SIG-M5 (cell line): ENCODE data around the gene MMP27.

Source experiments
- DNase-seq: peaks from one replicate; lab custom pipeline; 2025; lab: John Stamatoyannopoulos, UW

The MMP27 gene

GRCh38 chr11:102703826-102704493 is 1.6 kb downstream of the MMP27 start:
- DNase-seq = no peak

- DNase-seq = no peak
These were observed 10.4 kb downstream of the MMP27 start for GRCh38 chr11:102695201-102695600.

GRCh38 chr11:102685754-102686153 is 19.8 kb downstream of the MMP27 start:
- no peak for DNase-seq

DNA sequence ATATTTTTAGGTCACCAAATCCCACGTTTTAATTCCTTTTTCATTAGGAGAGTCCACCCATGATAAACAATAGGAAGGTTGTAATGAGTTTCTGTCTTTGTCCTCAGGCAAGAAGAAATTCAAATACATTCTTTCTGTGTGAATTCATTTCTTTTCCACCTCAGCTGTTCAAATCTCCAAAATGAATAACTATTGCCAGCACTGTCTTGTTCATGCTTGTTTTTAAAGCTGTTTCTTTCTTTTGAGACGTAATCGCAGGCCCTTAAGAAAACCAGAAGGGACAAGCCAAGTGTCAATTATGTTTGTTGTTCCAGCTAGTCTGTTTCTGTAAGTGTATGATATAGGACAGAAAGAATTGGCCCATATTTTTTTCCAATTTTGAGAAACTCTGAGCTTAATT is 20.2 kb downstream of the MMP27 start:
- no peak for DNase-seq

- DNase-seq = no peak
These were observed 22.3 kb downstream of the MMP27 start for GRCh38 chr11:102683277-102683676.

DNA sequence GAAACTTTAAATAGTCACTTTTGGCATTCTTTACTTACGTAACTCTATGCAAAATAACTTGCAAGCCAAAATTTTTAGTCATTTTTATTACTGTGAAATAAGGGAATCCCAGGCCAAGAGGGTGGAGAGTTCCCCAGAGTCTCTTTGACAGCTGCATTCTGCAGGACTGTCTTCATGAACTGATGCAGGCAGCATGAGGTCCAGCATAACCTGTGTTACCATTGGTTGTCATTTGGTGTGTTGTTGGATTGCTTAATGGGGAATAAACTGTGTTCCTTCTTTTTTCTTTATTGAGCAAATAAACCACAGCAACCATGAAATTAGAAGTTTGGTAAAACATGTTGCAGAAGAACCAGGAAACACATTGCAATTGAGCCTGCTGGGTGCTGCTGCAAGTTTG is 24.6 kb downstream of the MMP27 start:
- DNase-seq = no peak

DNA sequence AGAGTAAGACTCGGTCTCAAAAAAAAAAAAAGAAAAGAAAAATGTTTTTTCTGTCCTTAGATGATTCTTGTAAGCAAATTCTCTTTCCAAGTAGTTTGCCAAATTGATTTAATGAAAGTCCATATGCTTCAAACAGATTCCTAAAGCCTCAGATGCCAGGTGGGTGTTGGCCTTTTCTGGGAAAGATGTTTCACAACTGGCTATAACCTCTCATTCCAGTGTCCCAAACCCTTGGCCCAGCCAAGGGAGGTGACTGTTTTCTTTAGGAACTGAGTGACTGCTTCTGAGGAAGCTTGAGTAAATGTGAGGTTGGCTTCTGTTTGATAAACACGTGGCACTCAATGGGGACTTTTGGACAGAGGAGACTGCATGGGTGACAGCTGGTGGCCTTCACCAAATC is 27.5 kb downstream of the MMP27 start:
- no peak for DNase-seq

DNA sequence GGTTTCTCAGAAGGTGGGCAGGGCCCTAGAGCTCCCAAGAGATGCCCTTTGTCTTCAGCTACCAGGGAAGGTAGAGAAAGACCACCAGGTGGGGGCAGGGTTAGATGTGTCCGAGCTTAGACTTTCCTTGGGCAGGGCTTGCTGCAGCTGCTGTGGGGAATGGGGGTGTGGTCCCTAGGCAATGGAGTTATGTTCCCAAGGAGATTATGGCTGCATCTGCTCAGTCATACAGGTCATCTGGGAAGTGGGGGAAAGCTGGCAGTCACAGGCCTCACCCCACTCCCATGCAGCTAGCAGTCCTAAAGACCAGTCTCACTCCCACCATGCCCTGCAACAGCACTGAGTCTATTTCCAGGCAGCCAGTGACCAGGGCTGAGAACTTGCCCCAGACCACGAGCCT is 29.5 kb downstream of the MMP27 start:
- DNase-seq = no peak

DNA sequence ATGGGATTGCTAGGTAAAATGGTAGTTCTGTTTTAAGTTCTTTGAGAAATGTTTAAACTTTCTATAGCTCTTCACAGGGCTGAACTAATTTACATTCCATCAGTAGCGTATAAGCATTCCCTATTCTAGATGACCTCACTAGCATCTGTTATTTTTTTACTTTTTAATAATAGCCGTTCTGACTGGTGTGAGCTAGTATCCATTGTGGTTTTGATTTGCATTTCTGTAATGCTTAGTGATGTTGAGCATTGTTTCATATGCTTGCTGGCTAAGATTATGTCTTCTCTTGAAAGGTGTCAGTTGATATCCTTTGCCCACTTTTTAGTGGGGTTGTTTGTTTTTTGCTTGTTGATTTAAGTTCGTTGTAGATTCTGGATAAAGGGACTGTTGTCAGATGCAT is 35.9 kb downstream of the MMP27 start:
- no peak for DNase-seq

- no peak for DNase-seq
These were observed 39.1 kb downstream of the MMP27 start for GRCh38 chr11:102666331-102666957.

GRCh38 chr11:102664001-102664752 is 41.4 kb downstream of the MMP27 start:
- DNase-seq = no peak

GRCh38 chr11:102662607-102663006 is 43.0 kb downstream of the MMP27 start:
- no peak for DNase-seq

GRCh38 chr11:102661040-102661439 is 44.5 kb downstream of the MMP27 start:
- DNase-seq = no peak

DNA sequence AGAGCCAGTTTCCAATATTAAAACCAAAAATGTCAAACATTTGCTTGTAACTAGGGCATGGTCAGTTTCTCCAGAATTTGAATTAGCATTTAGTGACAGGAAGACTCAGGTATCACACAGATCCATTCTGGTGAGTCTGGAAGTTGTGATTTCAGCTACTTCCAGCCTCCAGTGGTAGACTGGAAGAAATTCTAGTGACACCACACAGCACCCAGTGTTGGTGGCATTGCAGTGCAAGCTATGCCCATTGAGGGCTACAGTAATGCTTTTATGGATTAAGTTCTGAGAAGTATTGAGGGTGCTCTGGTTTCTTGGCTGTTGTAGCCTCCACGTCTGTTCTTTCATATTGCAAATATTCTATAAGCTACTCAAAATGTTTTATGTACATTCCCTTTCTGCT is 49.0 kb downstream of the MMP27 start:
- DNase-seq = no peak

GRCh38 chr11:102655547-102655946 is 50.0 kb downstream of the MMP27 start:
- DNase-seq = no peak

GRCh38 chr11:102654761-102655160 is 50.8 kb downstream of the MMP27 start:
- no peak for DNase-seq

DNA sequence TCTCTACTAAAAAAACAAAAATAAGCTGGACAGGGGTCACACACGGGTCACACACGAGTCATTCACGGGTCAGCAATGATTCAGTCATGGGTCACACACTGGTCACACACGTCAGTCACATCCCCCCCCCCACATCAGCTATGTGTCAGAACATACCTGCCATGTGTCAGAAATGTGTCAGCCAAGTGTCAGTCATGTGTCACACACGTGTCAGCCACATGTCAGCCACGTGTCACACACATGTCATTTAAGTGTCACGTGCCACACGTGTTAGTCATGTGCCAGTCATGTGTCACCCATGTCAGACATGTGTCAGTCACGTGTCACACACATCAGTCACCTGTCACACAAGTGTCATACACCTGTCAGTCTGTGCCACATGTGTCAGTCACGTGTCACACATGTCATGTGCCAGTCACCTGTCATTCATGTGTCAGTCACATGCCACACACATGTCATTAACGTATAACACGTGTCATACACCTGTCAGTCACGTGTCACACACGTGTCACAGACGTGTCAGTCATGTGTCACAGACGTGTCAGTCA is 51.8 kb downstream of the MMP27 start:
- no peak for DNase-seq

DNA sequence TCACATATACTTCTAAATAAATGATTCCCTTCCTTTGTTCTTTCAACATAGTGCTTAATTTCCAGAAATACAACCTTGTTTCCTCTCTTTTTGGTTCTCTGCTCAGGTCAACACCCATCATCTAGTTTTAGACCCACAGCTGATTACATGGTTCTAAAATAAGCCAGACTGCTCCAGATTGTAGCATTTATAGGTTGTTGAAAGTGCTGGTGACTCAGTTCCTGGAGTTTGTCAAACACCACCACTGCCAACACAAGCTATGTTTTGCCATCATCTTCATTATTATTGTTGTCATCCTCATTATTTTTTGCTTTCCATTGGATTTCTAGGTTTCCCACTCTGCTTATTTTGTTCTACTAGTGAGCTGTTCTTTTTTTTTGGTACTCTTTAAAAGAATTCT is 58.1 kb downstream of the MMP27 start:
- no peak for DNase-seq

GRCh38 chr11:102643941-102644340 is 61.6 kb downstream of the MMP27 start:
- no peak for DNase-seq
